Fibroblast of the aortic adventitia (primary cell): Measurements from ENCODE around the gene MAP7D2. TPM values are rescaled to one million over a fixed set of nuclear protein-coding genes. Genes with fewer than 3 reads are reported as not detected.

Experiments
- DNase-seq: peaks from one replicate; pipeline ENCODE4 v3.0.0-alpha.2; 2010; ENCODE audit warnings: low read depth
- H3K4me3 ChIP-seq: 2 replicates; pipeline ENCODE4 v1.5.1; 2011; ENCODE audit warnings: low read depth, mild to moderate bottlenecking, control low read depth, low read length, moderate library complexity
- CTCF ChIP-seq: IDR thresholded peaks from 2 replicates; pipeline ENCODE4 v1.5.1; 2011; ENCODE audit warnings: mild to moderate bottlenecking, low read length, control low read depth, inconsistent platforms; ENCODE audit not compliant: insufficient read depth
- small RNA-seq: library from RNA; depleted of rRNA; stranded (forward); fragments of <200 nt; gene quantifications from one replicate; pipeline ENCODE3, GENCODE V24; 2012
- total RNA-seq: library from RNA; depleted of rRNA; stranded (reverse); fragments of >200 nt; gene quantifications from 2 replicates; pipeline ENCODE4 v1.2.3, GENCODE V29; 2012; ENCODE audit warnings: low replicate concordance

The MAP7D2 gene
- total RNA-seq, 1 donor, result 0.18 TPM

DNA sequence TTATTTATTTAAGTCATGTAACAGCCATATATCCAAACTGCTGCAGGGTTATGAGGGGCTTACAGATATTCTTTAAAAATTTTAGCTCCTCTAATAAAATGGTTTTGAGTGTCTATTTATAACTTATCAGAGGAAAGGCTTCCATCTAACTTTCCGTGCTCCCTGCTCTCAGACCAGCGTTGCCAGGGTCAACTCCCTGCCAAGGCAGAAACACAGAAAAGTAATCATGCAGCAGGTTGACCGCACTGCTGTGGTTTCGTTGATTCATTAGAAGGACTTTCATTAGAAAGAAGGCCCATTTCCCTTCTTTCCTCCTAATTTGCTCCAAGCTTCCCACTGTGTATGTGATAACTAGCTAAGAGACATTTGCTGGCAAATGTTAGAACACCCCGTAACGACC lies 159.8 kb downstream of the MAP7D2 start:
- no peak for TF ChIP-seq CTCF
- peak; percentile 35 for DNase-seq
- no peak overlapping the region for H3K4me3 ChIP-seq

Small RNA genes lying within 50 kb of the gene (small RNA-seq; reads per million reads assigned to genes)
- gene MIR23C (2.7 reads per million, percentile 78 among the genes with 10 or more reads in this experiment), gene RF00019 (not detected), gene RF00493 (33.4 reads per million, percentile 96 among the genes with 10 or more reads in this experiment), gene RF00494 (not detected)

Other genes starting within 250 kb of the MAP7D2 start
- 43.5 and 53.7 TPM in 2 replicates for gene SH3KBP1, start 229.3 kb downstream of the MAP7D2 start, total RNA-seq
- gene BCLAF3, start 125.8 kb downstream of the MAP7D2 start, total RNA-seq, result 8.0 and 11.0 TPM in 2 replicates
- 38.9 and 112 TPM in 2 replicates for gene EIF1AX, start 24.9 kb upstream of the MAP7D2 start, total RNA-seq
- gene RPS6KA3, start 150.0 kb upstream of the MAP7D2 start, total RNA-seq, result 42.5 and 58.1 TPM in 2 replicates